GM21528 (cell line): Measurements from ENCODE around the gene TMPRSS9.
"Not testable (repeated sequence)": the region's sequence is repeated elsewhere in the genome, so short reads cannot be mapped to it uniquely, and the experiment has no call there.

Source experiments
- ATAC-seq: cut with Tn5 transposase; IDR thresholded peaks from one replicate; pipeline ENCODE4 v1.9.1; 2021; ENCODE audit warnings: mild to moderate bottlenecking, moderate library complexity; ENCODE audit not compliant: unreplicated experiment, low FRiP score

The TMPRSS9 gene

GRCh38 chr19:2416321-2417097, 56.4 kb downstream of the TMPRSS9 start:
- ATAC-seq: no peak

- not testable (repeated sequence) for ATAC-seq
These were observed 57.4 kb downstream of the TMPRSS9 start for GRCh38 chr19:2417436-2417835.

- ATAC-seq: no peak
These were observed 57.9 kb downstream of the TMPRSS9 start for GRCh38 chr19:2417881-2418406.

GRCh38 chr19:2419754-2420153, 59.7 kb downstream of the TMPRSS9 start:
- no peak for ATAC-seq

GRCh38 chr19:2420490-2420889, 60.4 kb downstream of the TMPRSS9 start:
- ATAC-seq: no peak

- ATAC-seq: no peak
These were observed 61.7 kb downstream of the TMPRSS9 start for GRCh38 chr19:2421581-2422306.

- no peak for ATAC-seq
These were observed 63.2 kb downstream of the TMPRSS9 start for GRCh38 chr19:2423071-2423914.

- ATAC-seq: no peak
These were observed 64.0 kb downstream of the TMPRSS9 start for GRCh38 chr19:2423915-2424685.

GRCh38 chr19:2424686-2425621, 64.9 kb downstream of the TMPRSS9 start:
- ATAC-seq: no peak

GRCh38 chr19:2425622-2426581, 65.8 kb downstream of the TMPRSS9 start:
- no peak for ATAC-seq

- peak; percentile 12 for ATAC-seq
These were observed 66.8 kb downstream of the TMPRSS9 start for GRCh38 chr19:2426611-2427428.

GRCh38 chr19:2427429-2428320, 67.6 kb downstream of the TMPRSS9 start, which contains the start of gene TIMM13:
Gene TIMM13 (minus strand): TSS chr19:2427586. CDS start chr19:2427533, 53 bp downstream.
- peak; percentile 72 for ATAC-seq

- ATAC-seq: no peak
These were observed 68.2 kb downstream of the TMPRSS9 start for GRCh38 chr19:2428321-2428690.

GRCh38 chr19:2428756-2429711, 69.0 kb downstream of the TMPRSS9 start:
- ATAC-seq: no peak
